Cortex of kidney (tissue), 1 donor: ENCODE measurements around the gene RASSF7.

ENCODE experiments used
- DNase-seq: peaks from one replicate; lab custom pipeline; 2025; lab: John Stamatoyannopoulos, UW

RASSF7 gene

DNA sequence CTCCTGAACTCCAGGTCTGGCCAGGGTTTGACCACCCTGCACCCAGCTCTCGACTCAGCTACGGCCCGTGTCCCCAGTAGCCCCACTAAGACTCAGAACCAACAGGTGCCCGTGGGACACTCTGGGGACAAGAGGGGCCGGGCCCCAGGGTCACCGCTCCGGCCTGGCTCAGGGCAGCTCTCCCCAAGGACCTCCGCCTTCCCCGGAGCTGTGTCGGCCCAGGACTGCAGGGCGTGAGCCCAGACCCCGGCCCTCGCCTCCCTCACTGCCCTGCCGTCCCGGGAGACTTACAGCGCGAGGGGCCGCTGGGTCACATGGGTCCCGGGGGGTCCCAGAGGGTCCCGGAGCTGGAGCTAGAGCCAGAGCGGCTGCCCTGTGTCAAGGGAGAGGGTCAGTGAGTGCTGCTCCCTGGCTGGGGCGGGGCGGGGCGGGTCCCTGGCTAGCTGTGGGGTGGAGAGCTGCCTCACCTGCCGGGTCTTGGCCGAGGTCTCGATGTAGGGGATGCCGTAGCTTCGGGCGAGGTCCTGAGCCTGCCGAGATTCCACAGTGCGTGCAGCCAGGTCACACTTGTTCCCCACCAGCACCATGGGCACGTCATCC lies 27.7 kb upstream of the RASSF7 start:
- no peak for DNase-seq

DNA sequence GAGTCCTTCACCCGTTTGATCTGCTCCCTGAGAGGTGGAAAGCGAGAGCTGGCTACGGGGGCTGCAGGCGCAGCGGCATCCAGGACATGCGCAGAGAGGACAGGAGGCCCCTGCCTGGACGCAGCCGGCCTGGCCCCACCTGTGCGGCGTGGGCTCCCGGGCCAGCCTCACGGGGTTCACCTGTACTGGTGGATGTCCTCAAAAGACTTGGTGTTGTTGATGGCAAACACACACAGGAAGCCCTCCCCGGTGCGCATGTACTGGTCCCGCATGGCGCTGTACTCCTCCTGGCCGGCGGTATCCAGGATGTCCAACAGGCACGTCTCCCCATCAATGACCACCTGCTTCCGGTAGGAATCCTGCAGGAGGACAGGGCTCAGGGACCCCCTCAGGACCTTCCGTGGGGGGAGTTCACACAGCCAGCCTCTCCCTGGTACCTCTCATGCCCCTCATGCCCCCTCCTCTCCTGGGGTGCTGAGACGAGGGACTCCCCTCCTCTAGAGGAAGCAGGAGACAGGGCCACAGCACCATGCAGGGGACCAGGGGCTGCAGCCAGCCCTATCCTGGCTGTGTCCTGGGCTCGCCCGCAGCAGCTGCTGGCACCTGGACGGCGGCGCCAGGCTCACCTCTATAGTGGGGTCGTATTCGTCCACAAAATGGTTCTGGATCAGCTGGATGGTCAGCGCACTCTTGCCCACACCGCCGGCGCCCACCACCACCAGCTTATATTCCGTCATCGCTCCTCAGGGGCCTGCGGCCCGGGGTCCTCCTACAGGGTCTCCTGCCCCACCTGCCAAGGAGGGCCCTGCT lies 27.0 kb upstream of the RASSF7 start:
- DNase-seq: no peak

DNA sequence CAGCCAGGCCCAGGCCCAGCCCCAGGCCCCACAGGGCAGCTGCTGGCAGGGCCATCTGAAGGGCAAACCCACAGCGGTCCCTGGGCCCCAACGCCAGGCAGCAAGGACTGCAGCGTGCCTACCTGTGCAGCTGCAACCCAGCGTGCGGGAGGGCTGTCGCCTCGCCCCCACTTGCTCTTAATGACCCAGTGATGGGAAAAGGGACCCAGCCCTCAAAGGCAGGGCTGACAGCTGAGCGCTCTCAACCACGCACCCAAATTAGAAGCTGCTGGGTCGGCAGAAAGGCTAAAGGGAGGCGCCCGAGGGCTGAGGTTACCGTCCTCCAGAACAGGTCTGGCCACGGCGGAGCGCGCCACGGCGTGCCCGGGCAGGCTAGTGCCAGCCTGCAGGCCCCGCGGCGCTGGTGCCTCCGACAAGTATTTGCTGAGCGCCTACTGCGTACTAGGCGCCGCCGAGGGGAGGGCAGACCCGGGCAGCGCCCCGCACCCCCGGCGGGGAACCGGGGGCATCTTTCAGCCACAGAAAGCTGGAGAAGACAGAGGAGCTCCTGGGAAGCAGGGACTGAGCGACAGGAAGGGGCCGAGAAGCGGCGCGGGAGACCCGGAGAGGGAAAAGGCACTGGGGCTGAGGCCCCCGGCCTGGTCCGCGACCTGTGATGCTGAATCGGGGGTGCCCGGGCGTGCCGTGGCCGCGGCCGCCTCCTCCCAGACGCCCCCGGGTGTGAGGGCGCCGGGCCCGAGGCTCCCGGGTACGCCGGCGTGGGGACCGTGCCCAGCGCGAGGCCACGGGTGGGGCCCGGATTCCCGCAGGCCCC lies 26.2 kb upstream of the RASSF7 start:
- no peak for DNase-seq

DNA sequence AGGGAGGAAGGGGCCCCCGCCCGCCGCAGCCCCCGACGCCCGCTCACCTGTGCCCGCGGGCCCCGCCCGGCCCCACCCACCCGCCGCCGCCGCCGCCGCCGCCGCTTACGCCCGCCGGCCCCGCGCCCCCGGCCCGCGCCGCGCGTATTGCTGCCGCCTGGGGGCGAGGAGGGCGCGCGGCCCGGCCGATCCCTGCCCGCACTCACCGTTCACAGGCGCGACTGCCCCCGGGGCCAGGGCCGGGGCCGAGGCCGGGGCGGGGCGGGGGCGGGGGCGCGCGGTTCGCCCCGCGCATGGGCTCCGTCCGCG lies 25.6 kb upstream of the RASSF7 start:
- DNase-seq: no peak

DNA sequence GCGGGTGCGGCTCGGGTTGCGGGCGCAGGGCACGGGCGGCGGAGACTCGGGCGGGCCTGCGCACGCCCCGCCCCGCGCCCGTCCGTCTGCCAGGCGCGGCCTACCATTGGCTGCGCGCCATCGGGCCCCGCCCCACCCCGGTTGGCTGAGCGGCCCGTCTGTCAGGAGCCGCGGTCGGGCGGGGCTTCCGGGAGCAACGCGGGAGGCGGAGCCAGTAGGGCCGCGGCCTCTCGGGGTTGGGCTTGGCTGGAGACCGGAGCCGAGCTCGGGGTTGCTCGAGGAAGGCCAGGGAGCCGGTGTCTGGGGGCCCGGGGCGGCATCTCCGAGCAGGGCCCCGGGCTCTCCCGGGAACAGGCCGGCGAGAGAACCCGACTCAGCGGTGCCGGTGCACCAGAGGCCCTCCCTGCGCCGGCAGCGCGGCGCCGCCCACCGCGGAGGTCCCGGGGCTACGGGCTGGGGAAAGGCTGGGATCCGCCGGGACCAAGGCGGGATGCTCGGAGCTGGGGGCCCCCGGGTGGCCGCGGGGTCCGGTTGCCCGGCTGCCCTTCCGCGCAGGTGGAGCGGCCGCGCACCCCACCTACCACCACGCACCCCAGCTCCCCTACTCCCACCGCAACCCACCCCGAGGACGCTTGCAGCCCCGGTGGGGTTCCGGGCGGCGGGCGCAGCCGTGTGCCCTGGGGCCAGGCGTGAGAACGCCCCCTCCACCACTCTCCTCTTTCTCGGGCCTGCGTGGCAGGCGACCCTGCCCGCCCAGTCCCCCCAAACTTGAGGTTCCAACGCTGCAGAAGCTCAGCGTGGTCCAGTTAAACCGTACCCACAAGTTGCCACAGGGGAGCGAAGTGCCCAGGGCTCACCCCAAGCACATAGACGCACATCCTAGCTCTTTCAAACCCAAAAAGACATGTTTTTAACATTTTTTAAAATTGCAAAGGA lies 25.0 kb upstream of the RASSF7 start, which contains the start of gene HRAS:
TSS of gene HRAS (minus strand) at position 58 of the 936 bp plus-strand sequence.
- DNase-seq: no peak

DNA sequence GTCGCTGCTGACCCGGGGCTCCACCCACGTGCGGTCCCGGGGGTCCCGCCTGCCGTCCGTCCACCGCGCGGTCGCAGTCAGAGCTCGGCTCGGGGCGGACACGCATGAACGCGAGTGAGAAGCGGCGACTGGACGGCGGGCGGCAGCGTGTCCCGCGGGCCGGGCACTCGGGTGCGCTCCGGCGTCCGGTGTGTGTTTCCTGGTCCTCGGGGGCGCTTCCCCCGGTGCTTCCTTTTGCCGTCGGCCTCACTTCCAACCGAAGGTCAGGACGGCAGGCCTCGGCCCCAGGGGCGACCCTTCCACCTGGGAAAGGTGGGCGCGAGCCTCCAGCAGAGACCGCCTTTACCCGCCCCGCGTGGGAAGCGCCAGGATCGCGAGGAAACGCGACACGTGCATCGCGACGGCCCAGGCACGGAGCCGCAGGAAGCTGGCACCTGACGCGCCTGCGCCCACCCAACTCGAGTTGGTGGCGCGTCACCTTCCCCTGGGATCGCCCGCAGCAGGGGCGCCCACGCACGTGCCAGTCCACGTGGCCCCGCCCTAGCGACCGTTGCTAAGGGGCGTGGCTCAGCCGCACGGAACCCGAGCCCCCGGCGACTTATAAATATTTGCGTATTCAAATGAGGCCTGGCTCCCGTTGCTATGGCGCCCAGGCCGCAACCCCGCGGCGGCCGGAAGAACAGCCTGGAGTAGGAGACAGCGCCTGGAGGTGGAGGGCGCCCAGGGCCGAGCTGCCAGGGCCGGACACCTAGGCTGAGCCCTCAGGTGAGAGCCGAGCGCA lies 23.7 kb upstream of the RASSF7 start, which contains the start of gene LRRC56:
TSS of gene LRRC56 (plus strand) at position 687 of the 781 bp plus-strand sequence. CDS start 3,158 bp downstream, outside the sequence.
- no peak for DNase-seq

DNA sequence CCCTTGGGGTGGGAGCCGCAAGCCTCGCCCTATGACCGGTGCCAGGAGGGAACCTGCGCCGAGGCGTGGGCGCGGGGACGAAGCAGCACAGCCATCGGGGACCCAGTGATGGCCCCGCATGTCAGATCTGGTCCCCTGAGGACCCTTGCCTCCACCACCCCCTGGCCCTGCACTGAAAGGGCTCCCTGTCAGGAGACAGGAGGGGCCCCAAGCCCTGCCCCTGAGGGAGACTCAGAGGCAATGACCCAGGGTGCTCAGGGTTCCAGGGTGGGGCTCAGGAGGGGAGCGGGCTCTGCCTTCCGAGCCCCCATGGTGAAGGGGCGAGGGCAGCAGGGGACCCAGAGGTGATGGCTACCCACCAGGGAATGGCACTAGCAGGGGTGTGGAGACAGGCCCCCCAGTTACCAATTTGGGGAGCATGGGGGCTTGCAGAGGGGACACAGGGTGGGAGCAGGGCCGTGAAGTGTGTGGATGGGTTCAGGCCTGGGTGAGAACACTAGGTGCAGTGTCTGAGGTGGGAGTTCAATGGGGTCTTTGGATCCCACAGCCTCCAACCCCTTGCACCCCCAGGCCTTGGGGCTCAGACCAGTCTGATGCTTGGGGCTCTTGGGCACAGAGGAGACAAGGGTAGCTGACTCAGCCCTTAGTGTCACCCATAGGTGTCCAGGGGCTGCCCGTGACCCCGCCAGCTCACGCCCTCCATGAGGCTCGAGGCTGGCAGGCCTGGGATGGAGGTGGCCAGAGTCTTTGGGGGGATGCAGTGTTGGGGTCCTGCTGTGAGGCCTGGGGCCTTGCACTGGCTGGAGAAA lies 22.9 kb upstream of the RASSF7 start:
- no peak for DNase-seq

DNA sequence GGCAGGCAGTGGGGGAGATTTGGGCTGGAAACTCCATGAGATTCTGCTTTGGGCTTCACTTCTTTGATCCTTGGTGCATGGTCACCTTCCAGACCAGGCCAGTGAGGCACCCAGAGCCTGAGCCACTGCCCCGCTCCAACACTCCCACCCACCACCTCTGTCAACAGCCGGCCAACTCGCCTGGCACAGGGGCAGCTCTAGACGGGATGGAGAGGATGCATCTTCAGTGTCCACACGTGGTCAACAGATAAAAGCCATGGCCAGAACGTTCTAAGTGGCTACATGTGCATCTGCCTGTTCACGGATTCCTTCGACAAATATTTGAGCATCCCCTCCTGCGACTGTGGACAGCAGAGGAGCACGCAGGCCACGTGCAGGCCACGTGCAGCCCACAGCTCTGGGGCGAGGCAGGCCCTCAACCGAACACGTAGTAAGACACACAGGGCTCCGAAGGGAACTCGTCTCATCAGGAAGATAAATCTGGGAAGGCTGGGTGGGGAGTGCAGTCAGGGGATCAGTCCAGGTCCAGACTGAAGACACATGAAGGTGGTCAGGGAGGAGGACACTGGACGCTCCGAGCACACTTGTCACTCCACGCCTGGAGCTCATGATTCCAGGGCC lies 22.2 kb upstream of the RASSF7 start:
- no peak for DNase-seq

DNA sequence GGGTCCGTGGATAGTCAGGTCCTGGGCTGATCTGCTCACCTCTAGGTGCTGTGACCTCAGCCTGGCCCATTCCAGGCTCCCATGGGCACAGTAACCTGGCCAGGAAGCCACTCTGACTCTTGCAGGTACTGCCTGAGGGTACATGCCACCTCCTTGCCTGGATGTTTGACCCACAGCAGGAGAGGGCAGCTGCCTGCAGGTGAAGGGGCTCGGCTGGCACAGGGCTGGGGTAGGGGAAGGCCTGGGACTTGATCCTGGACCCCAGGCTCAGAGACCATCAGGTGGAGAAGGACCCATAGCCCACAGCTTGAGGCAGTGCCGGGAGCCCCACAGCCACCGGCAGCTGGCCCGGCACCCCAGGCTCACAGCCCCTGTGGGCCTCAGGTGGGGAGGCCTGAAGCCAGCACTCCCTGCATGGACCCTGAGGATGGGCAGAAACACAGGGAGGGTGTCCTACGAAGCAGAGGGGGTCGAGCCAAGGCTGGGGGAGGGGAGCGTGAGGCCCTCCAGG lies 20.7 kb upstream of the RASSF7 start:
- DNase-seq: no peak

DNA sequence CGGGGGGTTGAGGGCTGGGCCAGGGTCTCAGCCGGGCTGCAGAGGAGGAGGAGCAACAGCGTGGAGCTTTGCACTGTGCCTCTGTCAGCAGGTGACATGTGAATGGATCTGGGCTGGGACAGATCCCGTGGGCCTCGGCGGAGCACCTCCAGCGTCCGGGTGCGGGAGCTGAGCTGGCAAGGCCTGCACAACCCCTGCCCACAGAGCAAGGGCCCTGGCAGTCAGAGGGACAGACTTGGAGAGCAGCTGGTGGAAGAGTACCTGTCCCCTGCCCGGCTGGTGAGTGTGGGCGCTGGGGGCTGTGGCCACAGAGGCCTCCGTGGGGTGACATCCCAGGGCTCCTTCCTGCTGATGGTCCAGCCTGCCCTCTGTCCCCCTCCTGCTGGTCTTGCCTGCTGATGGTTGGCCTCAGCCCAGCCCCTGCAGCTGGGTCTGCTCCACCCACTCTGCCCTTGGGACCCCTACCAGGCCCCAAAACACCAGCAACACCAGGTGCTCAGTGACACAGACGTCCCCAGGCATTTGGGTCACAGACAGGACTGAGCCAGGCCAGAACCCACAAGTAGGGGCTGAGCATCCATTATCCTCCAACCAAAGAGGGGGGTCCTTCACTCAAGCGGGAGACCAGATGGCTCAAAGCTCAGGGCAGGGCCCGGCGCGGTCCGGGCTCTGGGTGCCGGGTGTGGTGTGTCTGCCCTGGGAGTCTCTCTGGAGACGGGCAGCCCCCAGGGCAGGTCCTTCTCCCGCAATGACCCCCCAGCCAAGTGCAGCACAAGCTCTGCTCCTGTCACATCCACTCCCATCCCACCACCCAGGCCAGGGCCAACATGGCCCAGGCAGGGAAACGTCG lies 20.0 kb upstream of the RASSF7 start:
- no peak for DNase-seq

DNA sequence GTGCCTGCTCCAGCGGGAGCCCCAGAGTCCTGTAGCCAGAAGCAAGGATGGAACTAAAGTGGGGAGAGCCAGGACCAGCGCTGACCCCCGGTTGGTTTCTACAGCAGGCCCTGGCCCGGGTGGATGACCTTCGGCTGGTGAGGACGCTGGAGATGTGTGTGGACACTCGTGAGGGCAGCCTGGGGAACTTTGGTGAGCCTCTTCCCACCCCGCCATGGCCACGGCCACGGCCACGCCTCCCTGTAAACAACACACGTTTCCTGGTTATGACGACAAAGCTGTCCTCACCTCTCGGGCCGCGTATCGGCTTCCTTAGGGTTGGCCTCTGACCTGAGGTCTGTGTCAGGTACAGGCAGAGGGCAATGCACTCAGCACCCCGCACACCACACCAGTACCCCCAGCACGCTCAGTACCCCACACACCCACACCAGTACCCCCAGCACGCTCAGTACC lies 19.3 kb upstream of the RASSF7 start:
- DNase-seq: no peak

DNA sequence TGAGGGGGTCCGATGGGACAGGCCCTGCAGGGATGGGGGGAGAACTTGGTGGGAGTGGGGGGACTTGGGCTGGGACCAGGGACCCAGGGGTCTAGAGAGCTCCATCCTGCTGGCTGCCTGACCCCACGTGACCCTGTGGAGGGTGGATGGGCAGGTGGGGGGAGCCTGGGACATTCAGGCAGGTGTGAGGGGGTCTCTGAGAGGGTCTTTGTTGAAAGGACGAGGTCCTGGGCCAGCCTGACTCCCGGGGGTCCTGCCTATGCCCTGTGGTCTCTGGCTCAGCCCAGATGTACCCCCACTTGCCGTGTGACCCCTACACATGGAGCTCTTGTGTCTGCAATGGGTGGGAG lies 16.0 kb upstream of the RASSF7 start:
- DNase-seq: no peak

DNA sequence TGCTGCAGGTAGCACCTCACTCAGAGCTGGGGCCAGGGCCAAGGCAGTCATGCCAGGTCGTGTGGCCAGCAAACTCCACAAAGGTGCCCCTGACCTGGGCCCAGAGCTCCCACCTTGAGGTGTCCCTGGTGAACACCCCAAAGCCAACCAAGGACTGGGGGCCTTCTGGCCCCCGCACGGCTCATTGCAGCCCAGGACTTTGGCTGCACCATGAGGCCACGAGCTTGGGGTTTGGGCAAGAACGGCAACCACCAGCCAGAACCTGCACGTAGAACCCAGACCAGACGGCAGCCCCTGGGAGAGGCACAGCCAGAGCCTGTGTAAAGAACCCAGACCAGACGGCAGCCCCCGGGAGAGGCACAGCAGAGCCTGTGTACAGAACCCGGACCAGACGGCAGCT lies 15.6 kb upstream of the RASSF7 start:
- no peak for DNase-seq

DNA sequence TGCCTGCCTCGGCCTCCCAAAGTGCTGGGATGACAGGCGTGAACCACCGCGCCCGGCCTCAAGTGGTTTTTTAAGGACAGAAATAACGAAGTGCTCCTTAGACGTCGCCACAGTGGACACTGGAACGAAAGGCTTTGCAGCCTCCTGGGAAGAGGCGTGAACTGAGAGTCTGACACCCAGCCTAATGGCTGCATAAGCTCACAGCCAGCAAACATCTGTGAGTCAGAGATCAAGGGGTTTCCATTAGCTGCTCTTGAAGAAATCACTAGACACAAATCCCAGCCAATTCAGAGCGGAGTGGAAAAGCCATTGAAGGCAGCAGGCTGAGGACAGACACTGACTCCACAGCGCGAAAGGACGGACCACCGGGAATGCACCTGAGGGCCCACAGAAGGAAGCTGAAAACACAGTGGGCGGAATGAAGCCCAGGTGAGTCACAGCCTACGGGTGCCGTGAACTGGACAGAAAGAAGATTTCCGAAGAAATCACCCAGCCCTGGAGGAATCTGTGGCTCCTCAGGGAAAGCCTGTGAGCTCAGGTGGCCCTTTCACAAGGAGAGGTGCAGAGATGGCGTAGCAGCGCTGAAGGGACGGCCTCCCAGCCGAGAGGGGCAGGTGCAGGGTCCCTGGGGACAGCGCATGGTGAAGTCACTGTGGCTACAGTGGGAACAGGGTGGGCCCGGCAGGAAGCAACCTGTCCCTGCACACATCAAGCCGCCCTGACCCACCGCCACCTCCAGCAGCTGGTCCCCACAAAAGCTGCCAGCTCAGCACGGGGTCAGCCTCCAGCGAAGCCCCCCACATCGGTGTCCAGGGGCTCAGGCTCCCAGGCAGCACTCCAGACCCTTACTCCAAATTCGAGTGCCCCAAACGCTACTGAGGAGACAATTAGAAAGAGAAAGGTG lies 11.8 kb upstream of the RASSF7 start:
- no peak for DNase-seq

DNA sequence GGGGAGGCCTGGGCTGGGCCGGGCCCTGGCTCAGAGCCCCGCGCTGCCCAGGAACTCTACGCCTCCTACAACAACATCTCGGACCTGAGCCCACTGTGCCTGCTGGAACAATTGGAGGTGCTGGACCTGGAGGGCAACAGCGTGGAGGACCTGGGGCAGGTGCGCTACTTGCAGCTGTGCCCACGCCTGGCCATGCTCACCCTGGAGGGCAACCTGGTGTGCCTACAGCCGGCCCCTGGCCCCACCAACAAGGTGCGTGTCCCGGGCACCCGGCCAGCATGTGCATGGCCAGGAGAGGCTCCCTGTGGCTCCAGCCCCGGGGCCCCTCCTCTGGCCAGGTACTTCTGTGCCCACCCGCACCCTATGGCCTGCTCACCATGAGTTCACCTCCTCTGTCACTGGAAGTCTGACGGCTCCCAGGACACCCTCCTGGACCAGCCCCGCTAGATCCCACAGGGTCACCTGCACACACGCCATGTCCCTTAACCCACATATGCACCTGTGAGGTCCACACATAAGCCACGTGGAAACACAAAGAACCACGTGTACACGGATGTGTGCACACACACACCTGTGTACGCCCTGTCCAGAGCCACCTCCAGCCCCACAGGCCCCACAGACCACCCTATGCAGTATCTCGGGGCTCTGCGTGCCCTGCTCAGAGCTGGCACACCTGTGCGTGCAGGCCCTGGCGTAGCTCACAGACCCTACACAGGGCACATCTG lies 10.6 kb upstream of the RASSF7 start:
- no peak for DNase-seq

DNA sequence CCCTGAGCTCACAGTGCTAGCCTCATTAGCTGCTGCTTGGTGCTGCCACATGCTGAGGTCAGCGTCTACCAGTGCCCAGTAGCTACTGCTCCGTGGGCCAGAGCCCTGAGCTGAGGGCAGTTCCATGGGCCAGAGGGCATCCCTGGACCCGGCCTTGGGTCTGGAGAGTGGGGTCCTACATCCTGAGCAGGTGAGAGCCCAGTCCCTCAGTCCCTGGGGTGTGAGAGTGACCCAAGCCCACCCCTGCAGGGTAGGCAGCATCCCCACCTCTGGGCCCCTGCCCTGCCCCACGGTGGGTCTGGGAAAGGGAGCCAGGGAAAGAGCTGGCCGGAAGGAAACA lies 10.1 kb upstream of the RASSF7 start:
- no peak for DNase-seq

DNA sequence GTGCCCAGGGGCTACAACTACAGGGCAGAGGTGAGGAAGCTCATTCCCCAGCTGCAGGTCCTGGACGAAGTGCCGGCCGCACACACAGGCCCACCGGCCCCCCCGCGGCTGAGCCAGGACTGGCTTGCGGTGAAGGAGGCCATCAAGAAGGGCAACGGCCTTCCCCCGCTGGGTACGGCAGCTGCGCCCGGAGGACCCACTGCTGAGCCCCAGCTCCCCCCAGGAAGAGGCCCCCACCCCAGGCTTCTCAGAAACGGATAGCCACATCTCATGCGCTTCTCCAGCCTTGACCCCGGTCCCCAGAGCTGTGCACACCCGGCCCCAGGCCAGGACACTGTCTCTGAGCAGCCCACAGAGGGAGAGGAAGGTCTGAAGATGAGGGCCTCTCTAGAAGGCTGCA lies 9.6 kb upstream of the RASSF7 start:
- no peak for DNase-seq
